IPS-18a (cell line): ENCODE measurements around the gene RUNX1.
"Not testable (repeated sequence)": the region's sequence is repeated elsewhere in the genome, so short reads cannot be mapped to it uniquely, and the experiment has no call there.

Experiments
- H3K27ac ChIP-seq: one replicate; pipeline ENCODE4 v1.5.1; 2013; ENCODE audit warnings: low read length
- H3K27me3 ChIP-seq: one replicate; pipeline ENCODE4 v1.6.1; 2013; ENCODE audit warnings: mild to moderate bottlenecking, low read length; ENCODE audit not compliant: control insufficient read depth, insufficient read depth
- H3K36me3 ChIP-seq: one replicate; pipeline ENCODE4 v1.6.1; 2013; ENCODE audit warnings: low read depth, low read length; ENCODE audit not compliant: control insufficient read depth
- H3K4me1 ChIP-seq: one replicate; pipeline ENCODE4 v1.6.1; 2013; ENCODE audit warnings: low read depth, low read length; ENCODE audit not compliant: control insufficient read depth
- H3K4me3 ChIP-seq: one replicate; pipeline ENCODE4 v1.5.1; 2013; ENCODE audit warnings: low read length
- H3K9ac ChIP-seq: one replicate; pipeline ENCODE4 v1.6.1; 2013; ENCODE audit warnings: mild to moderate bottlenecking, low read length, moderate library complexity
- H3K9me3 ChIP-seq: one replicate; pipeline ENCODE4 v1.6.1; 2013; ENCODE audit warnings: low read depth, low read length; ENCODE audit not compliant: control insufficient read depth

Gene RUNX1

GRCh38 chr21:34804584-34804983 lies 244.5 kb downstream of the RUNX1 start:
- not testable (repeated sequence) for H3K27ac ChIP-seq

GRCh38 chr21:34803782-34804370 lies 245.2 kb downstream of the RUNX1 start:
- Histone ChIP-seq H3K9ac (no peak overlapping the region), H3K27ac (no peak overlapping the region), H3K4me3 (no peak overlapping the region), H3K4me1 (no peaks in the 10 kb centered on the region), H3K36me3 (no peaks in the 10 kb centered on the region), H3K9me3 (no peaks in the 10 kb centered on the region), H3K27me3 (no peaks in the 10 kb centered on the region)

More at GRCh38 chr21:34804584-34804983, 244.5 kb downstream of the RUNX1 start:
- H3K9me3 ChIP-seq, H3K4me3 ChIP-seq, H3K4me1 ChIP-seq, H3K9ac ChIP-seq, H3K36me3 ChIP-seq, H3K27me3 ChIP-seq: not testable (repeated sequence)

GRCh38 chr21:34802180-34802899 lies 246.8 kb downstream of the RUNX1 start:
- H3K4me3 ChIP-seq, result no peak overlapping the region
- H3K9me3 ChIP-seq, result no peaks in the 10 kb centered on the region
- no peaks in the 10 kb centered on the region for H3K4me1 ChIP-seq
- no peak overlapping the region for H3K27ac ChIP-seq
- no peaks in the 10 kb centered on the region for H3K27me3 ChIP-seq
- no peak overlapping the region for H3K9ac ChIP-seq
- H3K36me3 ChIP-seq, result no peaks in the 10 kb centered on the region

GRCh38 chr21:34801519-34802132 lies 247.5 kb downstream of the RUNX1 start:
- Histone ChIP-seq H3K36me3 (no peaks in the 10 kb centered on the region), H3K9me3 (no peaks in the 10 kb centered on the region), H3K4me1 (peaks cover 5% of the 10 kb centered on the region), H3K9ac (no peak overlapping the region), H3K27me3 (no peaks in the 10 kb centered on the region), H3K27ac (no peak overlapping the region), H3K4me3 (no peak overlapping the region)

GRCh38 chr21:34800797-34801518 lies 248.1 kb downstream of the RUNX1 start:
- peaks cover 9% of the 10 kb centered on the region for H3K4me1 ChIP-seq
- H3K36me3 ChIP-seq, result no peaks in the 10 kb centered on the region
- H3K4me3 ChIP-seq, result no peak overlapping the region
- no peak overlapping the region for H3K27ac ChIP-seq
- H3K9me3 ChIP-seq, result no peaks in the 10 kb centered on the region
- no peaks in the 10 kb centered on the region for H3K27me3 ChIP-seq
- H3K9ac ChIP-seq, result no peak overlapping the region

GRCh38 chr21:34799092-34799491 lies 250.0 kb downstream of the RUNX1 start:
- Histone ChIP-seq H3K4me1 (peaks cover 11% of the 10 kb centered on the region), H3K4me3 (no peak overlapping the region), H3K27ac (no peak overlapping the region), H3K27me3 (no peaks in the 10 kb centered on the region), H3K36me3 (no peaks in the 10 kb centered on the region), H3K9me3 (no peaks in the 10 kb centered on the region), H3K9ac (no peak overlapping the region)

GRCh38 chr21:34797921-34798535 lies 251.1 kb downstream of the RUNX1 start:
- Histone ChIP-seq H3K27ac (no peak overlapping the region), H3K27me3 (no peaks in the 10 kb centered on the region), H3K36me3 (no peaks in the 10 kb centered on the region), H3K4me1 (peaks cover 11% of the 10 kb centered on the region), H3K4me3 (no peak overlapping the region), H3K9me3 (no peaks in the 10 kb centered on the region), H3K9ac (no peak overlapping the region)

GRCh38 chr21:34797201-34797525 lies 251.9 kb downstream of the RUNX1 start:
- Histone ChIP-seq H3K27ac (no peak overlapping the region), H3K36me3 (no peaks in the 10 kb centered on the region), H3K27me3 (no peaks in the 10 kb centered on the region), H3K9me3 (no peaks in the 10 kb centered on the region), H3K4me3 (no peak overlapping the region), H3K4me1 (peaks cover 11% of the 10 kb centered on the region), H3K9ac (no peak overlapping the region)

- H3K9me3 ChIP-seq, result no peaks in the 10 kb centered on the region
- H3K4me3 ChIP-seq, result no peak overlapping the region
- H3K36me3 ChIP-seq, result no peaks in the 10 kb centered on the region
- no peak overlapping the region for H3K9ac ChIP-seq
- peaks cover 11% of the 10 kb centered on the region for H3K4me1 ChIP-seq
- H3K27me3 ChIP-seq, result no peaks in the 10 kb centered on the region
- H3K27ac ChIP-seq, result no peak overlapping the region
Observed at GRCh38 chr21:34796518-34797200, 252.4 kb downstream of the RUNX1 start.

- Histone ChIP-seq H3K27me3 (no peaks in the 10 kb centered on the region), H3K4me1 (peaks cover 11% of the 10 kb centered on the region), H3K4me3 (no peak overlapping the region), H3K9ac (no peak overlapping the region), H3K27ac (no peak overlapping the region), H3K9me3 (no peaks in the 10 kb centered on the region), H3K36me3 (no peaks in the 10 kb centered on the region)
Observed at GRCh38 chr21:34795548-34796180, 253.4 kb downstream of the RUNX1 start.
